GM12878 (cell line): Measurements from ENCODE around the gene MAS1L. TPM values are rescaled to one million over a fixed set of nuclear protein-coding genes. Genes with fewer than 3 reads are reported as not detected.

Experiments used
- ATAC-seq: fragments of 200-7000 bp; cut with Tn5 transposase; 3 replicates; pipeline ENCODE4 v1.9.1; 2020; ENCODE audit warnings: mild to moderate bottlenecking, moderate library complexity
- BruUV-seq: library from RNA; stranded (reverse); fragments of 400-500 nt; replicated peaks from 2 replicates; lab custom pipeline; 2021; lab: Mats Ljungman, UMichigan
- CTCF ChIA-PET: fragments of 300-600 bp; sonication (Branson Sonifier 250); formaldehyde crosslinking; extraction: SDS; loops from one replicate; lab custom pipeline; 2021; ENCODE audit warnings: inconsistent platforms; lab: Yijun Ruan, JAX
- POLR2A ChIA-PET: fragments of 350-600 bp; formaldehyde crosslinking; extraction: SDS; loops from one replicate; lab custom pipeline; 2021; ENCODE audit warnings: inconsistent platforms; lab: Charles Lee
- RAD21 ChIA-PET: fragments of 300-600 bp; sonication (Branson Sonifier 250); formaldehyde crosslinking; loops from one replicate; lab custom pipeline; 2023; ENCODE audit warnings: antibody characterized with exemption; ENCODE audit not compliant: unreplicated experiment; lab: Charles Lee
- SMC1A ChIA-PET: fragments of 300-600 bp; sonication (Branson Sonifier 250); formaldehyde crosslinking; loops from one replicate; lab custom pipeline; 2023; ENCODE audit not compliant: unreplicated experiment, uncharacterized antibody; lab: Charles Lee
- DNase-seq: peaks from one replicate; pipeline ENCODE4 v3.0.0-alpha.2; 2011; ENCODE audit warnings: low read depth, low spot score
- FAIRE-seq: peaks from 3 replicates; lab custom pipeline; 2011; peaks lifted over from hg19 to GRCh38; lab: Jason Lieb, UNC
- H2AFZ ChIP-seq: 2 replicates; pipeline ENCODE4 v1.6.0; 2011; ENCODE audit warnings: low read depth, low read length, control low read depth; ENCODE audit not compliant: control insufficient read depth
- H3K27ac ChIP-seq: 2 replicates; pipeline ENCODE4 v1.5.1; 2011; ENCODE audit warnings: control low read depth; ENCODE audit not compliant: control insufficient read depth, insufficient read depth
- H3K27me3 ChIP-seq, 2 experiments: replicated peaks in 1 of 2; 2 replicates each; pipeline versions ENCODE4 v1.6.0 to v1.6.1; 2011; ENCODE audit warnings: low read length in 1 of 2; ENCODE audit not compliant: control insufficient read depth in 2 of 2, insufficient read depth in 2 of 2
- H3K36me3 ChIP-seq, 2 experiments: 2 replicates each; pipeline ENCODE4 v1.5.1; 2011; ENCODE audit warnings: low read length in 1 of 2; ENCODE audit not compliant: control insufficient read depth in 2 of 2, insufficient read depth in 2 of 2
- H3K4me1 ChIP-seq: 2 replicates; pipeline ENCODE4 v1.6.1; 2011; ENCODE audit warnings: mild to moderate bottlenecking, low read length, moderate library complexity, mixed read lengths; ENCODE audit not compliant: control insufficient read depth, insufficient read depth
- H3K4me2 ChIP-seq: 2 replicates; pipeline ENCODE4 v1.6.0; 2011; ENCODE audit warnings: control low read depth; ENCODE audit not compliant: control insufficient read depth, insufficient read depth
- H3K4me3 ChIP-seq: fragments of 200-600 bp; sonication (generic); 2 replicates; pipeline ENCODE4 v1.5.1; 2016
- H3K79me2 ChIP-seq: 2 replicates; pipeline ENCODE4 v1.6.0; 2011; ENCODE audit warnings: low read length; ENCODE audit not compliant: control insufficient read depth, insufficient read depth
- H3K9ac ChIP-seq: 2 replicates; pipeline ENCODE4 v1.8.0; 2011; ENCODE audit warnings: low read length, control low read depth, mixed read lengths; ENCODE audit not compliant: control insufficient read depth, insufficient read depth
- H3K9me3 ChIP-seq: replicated peaks from 3 replicates; pipeline ENCODE4 v1.5.1; 2011; ENCODE audit warnings: mild to moderate bottlenecking, low read length; ENCODE audit not compliant: control insufficient read depth, insufficient read depth
- H4K20me1 ChIP-seq: 2 replicates; pipeline ENCODE4 v1.6.0; 2011; ENCODE audit not compliant: control insufficient read depth, insufficient read depth
- CHD2 ChIP-seq: IDR thresholded peaks from 2 replicates; pipeline ENCODE4 v1.6.1; 2011; ENCODE audit warnings: low read depth, low read length, improper control_type of control experiment, borderline replicate concordance
- EP300 ChIP-seq, 2 experiments: fragments of 150-350 bp in 1 of 2; IDR thresholded peaks; 2 replicates each; pipeline ENCODE4 v1.6.1; 2011 to 2012; ENCODE audit warnings: low read depth in 2 of 2, low read length in 2 of 2, borderline replicate concordance in 1 of 2, improper control_type of control experiment in 1 of 2, inconsistent platforms in 1 of 2; ENCODE audit not compliant: control insufficient read depth in 1 of 2
- IKZF2 ChIP-seq, 2 experiments: fragments of 450-650 bp; IDR thresholded peaks; 2 replicates each; pipeline ENCODE4 v1.6.1; 2017; ENCODE audit warnings: mild to moderate bottlenecking in 2 of 2, moderate library complexity in 2 of 2
- MEF2A ChIP-seq: IDR thresholded peaks from 2 replicates; pipeline ENCODE4 v1.6.1; 2011; ENCODE audit warnings: low read depth, mild to moderate bottlenecking, low read length, moderate library complexity; ENCODE audit not compliant: insufficient read depth
- POLR2AphosphoS5 ChIP-seq: IDR thresholded peaks from 2 replicates; pipeline ENCODE4 v1.6.1; 2011; ENCODE audit warnings: mild to moderate bottlenecking, low read length, inconsistent platforms
- STAT1 ChIP-seq: fragments of 450-650 bp; conservative IDR thresholded peaks from 2 replicates; pipeline ENCODE4 v1.6.1; 2014; ENCODE audit warnings: antibody characterized with exemption, mild to moderate bottlenecking
- ZBED1 ChIP-seq: IDR thresholded peaks from 2 replicates; pipeline ENCODE4 v1.6.1; 2016; ENCODE audit warnings: borderline replicate concordance
- WGBS: methylation state at CpG from one replicate; pipeline ENCODE4 v1.1.6; 2016; ENCODE audit warnings: low lambda C conversion rate; ENCODE audit not compliant: insufficient replicate concordance, insufficient coverage; ENCODE audit errors: missing lambda C conversion rate; 5-methylcytosine and 5-hydroxymethylcytosine counted together
- in situ Hi-C: fragments of 300-500 bp; cut with MboI; formaldehyde crosslinking; loops from 9 replicates; pipeline ENCODE4 v1.14.3; 2018; ENCODE audit warnings: mixed read lengths
- intact Hi-C: fragments of 100-400 bp; cut with micrococcal nuclease; formaldehyde crosslinking; loops from one replicate; pipeline ENCODE4 v1.14.2; 2022; ENCODE audit not compliant: unreplicated experiment
- polyA plus RNA-seq, 11 experiments: library from polyadenylated mRNA; depleted of rRNA in 4 of 11; unstranded in 6 of 11; stranded (reverse) in 5 of 11; fragments of >200 nt; fragmentation: Nextera tagmentation in 4 of 11; fragmentation: Illumina TruSeq in 1 of 11; extraction: Ambion mirVana in 4 of 11; extraction: Trizol in 1 of 11; gene quantifications; 1 replicate in 1 of 11; 2 replicates in 10 of 11; pipeline versions ENCODE4 v1.2.1 to v1.2.3, GENCODE V29; 2011 to 2016; ENCODE audit warnings: inconsistent platforms in 2 of 11, missing spikeins in 2 of 11, low read depth in 1 of 11
- total RNA-seq, 4 experiments: library from RNA; depleted of rRNA in 3 of 4; stranded (reverse); fragments of >200 nt in 3 of 4; fragmentation: Illumina TruSeq in 1 of 4; extraction: Trizol in 1 of 4; gene quantifications; 2 replicates each; pipeline versions ENCODE4 v1.2.1 to v1.2.3, GENCODE V29; 2013 to 2021
- TF ChIP-seq, protein P1 (sequence below): fragments of 450-650 bp; formaldehyde crosslinking; IDR thresholded peaks from 2 replicates; pipeline ENCODE4 v1.4.0; 2020; ENCODE audit warnings: mild to moderate bottlenecking, moderate library complexity
- TF ChIP-seq, protein P2 (sequence below), 3 experiments: IDR thresholded peaks in 2 of 3; conservative IDR thresholded peaks in 1 of 3; 2 replicates each; pipeline ENCODE4 v1.5.1; 2011; ENCODE audit warnings: low read depth in 3 of 3, low read length in 3 of 3, mild to moderate bottlenecking in 3 of 3, control low read depth in 2 of 3, moderate library complexity in 2 of 3, inconsistent platforms in 1 of 3, mixed read lengths in 1 of 3; ENCODE audit not compliant: control insufficient read depth in 2 of 3, insufficient read depth in 1 of 3; ENCODE audit errors: extremely low read depth in 1 of 3
- TF ChIP-seq, protein P3 (sequence below): fragments of 450-650 bp; IDR thresholded peaks from 2 replicates; pipeline ENCODE4 v1.6.1; 2016; ENCODE audit warnings: mild to moderate bottlenecking, moderate library complexity, borderline replicate concordance

Gene MAS1L
- total and polyA plus RNA-seq, 10 of the 15 experiments (the other 5 are each of a cell fraction or from before 2014, with no cell fraction given) = not detected

DNA sequence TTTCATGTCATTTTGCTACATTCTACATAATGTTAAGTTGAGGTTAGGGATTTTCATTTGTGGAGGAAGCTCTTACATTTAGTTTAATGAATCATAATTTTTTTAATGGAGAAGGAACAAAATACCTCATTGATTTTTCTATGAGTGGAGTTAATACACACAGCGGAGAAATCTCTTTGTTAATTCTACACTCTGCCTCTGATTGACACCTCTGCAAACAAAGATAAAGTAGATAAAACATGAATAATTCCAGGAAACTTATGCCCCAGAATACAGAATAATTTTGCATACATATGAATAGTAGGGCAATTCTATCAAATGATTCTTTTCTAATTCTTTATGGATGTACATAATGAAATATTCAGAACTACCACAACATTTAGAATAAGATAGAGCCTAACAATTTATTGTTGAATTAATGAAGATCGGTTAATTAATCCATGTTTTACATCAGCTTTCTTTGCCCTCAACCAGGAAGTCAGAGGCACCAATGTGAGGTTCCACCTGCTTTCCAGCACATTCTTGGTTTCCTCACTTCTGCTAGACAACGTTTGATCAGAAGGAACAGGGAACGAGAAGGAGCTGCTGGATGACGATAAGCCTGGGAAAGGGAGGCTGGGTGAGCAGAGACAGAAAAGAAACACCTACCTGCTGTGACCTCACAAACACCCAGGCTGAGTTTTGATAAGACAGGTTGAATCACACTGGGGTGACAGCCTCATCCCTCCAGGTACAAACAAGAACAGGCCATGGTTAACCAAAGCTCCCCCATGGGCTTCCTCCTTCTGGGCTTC, 26.5 kb downstream of the MAS1L start (continued):
- TF ChIP-seq POLR2AphosphoS5 = no peak
- no peak for TF ChIP-seq ZBED1
- TF ChIP-seq, protein P1, sequence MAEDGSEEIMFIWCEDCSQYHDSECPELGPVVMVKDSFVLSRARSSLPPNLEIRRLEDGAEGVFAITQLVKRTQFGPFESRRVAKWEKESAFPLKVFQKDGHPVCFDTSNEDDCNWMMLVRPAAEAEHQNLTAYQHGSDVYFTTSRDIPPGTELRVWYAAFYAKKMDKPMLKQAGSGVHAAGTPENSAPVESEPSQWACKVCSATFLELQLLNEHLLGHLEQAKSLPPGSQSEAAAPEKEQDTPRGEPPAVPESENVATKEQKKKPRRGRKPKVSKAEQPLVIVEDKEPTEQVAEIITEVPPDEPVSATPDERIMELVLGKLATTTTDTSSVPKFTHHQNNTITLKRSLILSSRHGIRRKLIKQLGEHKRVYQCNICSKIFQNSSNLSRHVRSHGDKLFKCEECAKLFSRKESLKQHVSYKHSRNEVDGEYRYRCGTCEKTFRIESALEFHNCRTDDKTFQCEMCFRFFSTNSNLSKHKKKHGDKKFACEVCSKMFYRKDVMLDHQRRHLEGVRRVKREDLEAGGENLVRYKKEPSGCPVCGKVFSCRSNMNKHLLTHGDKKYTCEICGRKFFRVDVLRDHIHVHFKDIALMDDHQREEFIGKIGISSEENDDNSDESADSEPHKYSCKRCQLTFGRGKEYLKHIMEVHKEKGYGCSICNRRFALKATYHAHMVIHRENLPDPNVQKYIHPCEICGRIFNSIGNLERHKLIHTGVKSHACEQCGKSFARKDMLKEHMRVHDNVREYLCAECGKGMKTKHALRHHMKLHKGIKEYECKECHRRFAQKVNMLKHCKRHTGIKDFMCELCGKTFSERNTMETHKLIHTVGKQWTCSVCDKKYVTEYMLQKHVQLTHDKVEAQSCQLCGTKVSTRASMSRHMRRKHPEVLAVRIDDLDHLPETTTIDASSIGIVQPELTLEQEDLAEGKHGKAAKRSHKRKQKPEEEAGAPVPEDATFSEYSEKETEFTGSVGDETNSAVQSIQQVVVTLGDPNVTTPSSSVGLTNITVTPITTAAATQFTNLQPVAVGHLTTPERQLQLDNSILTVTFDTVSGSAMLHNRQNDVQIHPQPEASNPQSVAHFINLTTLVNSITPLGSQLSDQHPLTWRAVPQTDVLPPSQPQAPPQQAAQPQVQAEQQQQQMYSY (CRISPR knock-in tag) = no peak

DNA sequence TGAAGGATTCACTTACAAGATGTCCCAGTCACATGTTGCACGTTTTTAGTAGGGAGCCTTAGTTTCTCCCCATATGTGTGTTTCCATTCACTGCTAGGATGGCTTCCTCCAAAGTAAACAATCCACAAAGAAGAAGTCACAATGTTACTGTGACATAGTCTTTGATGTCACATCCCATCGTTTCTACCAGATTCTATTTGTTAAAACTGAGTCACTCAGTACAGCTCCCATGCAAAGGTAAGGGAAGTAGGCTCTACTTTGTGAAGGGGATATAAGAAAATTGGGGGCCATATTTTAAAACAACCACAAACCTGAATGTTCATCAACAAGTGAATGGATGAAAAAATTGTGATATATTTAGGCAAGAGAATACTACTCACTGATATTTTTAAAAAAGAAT, 30.8 kb downstream of the MAS1L start, which contains the start of the genes OR11A1 and OR2H1:
Gene OR11A1 (minus strand): TSS at position 101 of the 400 bp plus-strand sequence. CDS start 29,430 bp downstream, outside the sequence.
Gene OR2H1 (plus strand): TSS at position 185 of the 400 bp plus-strand sequence. CDS start 4,615 bp downstream, outside the sequence.
- 0 out of 4 replicates have a peak, but pooled peaks cover 0 to 1% of the 10 kb centered on the region in 2 experiments for H3K27me3 ChIP-seq
- in situ Hi-C loops = no loop called here
- CTCF ChIA-PET = no interaction called here
- H3K4me1 ChIP-seq = no peaks in the 10 kb centered on the region
- no peak within 1 kb of the TSS for H3K4me2 ChIP-seq
- DNase-seq (no peak), ATAC-seq (no peak), FAIRE-seq (no peak)
- RAD21 ChIA-PET = no interaction called here
- H3K79me2 ChIP-seq = no peaks in the 10 kb centered on the region
- WGBS = 0% methylated on average over 2 of the region's 2 CpGs
- H4K20me1 ChIP-seq = no peaks in the 10 kb centered on the region
- H3K36me3 ChIP-seq = no peaks in the 10 kb centered on the region
- H3K27ac ChIP-seq = no peak within 1 kb of the TSS
- intact Hi-C loops = no loop called here
- H3K4me3 ChIP-seq = no peak within 1 kb of the TSS
- no peaks in the 10 kb centered on the region for H3K9me3 ChIP-seq
- no peak within 1 kb of the TSS for H3K9ac ChIP-seq
- POLR2A ChIA-PET = no interaction called here
- no peak within 1 kb of the TSS for H2AFZ ChIP-seq
- SMC1A ChIA-PET = no interaction called here
- no TSS peak for BruUV-seq
- TF ChIP-seq MEF2A (no peak), CHD2 (no peak), STAT1 (no peak), IKZF2 (IDR thresholded peaks at IDR 0.05) (no peak), EP300 (IDR thresholded peaks at IDR 0.05; ENCODE audit: borderline replicate concordance in 1 of 2, control insufficient read depth in 1 of 2, low read depth in 2 of 2, low read length in 2 of 2) (no peak)
- TF ChIP-seq, protein P2, sequence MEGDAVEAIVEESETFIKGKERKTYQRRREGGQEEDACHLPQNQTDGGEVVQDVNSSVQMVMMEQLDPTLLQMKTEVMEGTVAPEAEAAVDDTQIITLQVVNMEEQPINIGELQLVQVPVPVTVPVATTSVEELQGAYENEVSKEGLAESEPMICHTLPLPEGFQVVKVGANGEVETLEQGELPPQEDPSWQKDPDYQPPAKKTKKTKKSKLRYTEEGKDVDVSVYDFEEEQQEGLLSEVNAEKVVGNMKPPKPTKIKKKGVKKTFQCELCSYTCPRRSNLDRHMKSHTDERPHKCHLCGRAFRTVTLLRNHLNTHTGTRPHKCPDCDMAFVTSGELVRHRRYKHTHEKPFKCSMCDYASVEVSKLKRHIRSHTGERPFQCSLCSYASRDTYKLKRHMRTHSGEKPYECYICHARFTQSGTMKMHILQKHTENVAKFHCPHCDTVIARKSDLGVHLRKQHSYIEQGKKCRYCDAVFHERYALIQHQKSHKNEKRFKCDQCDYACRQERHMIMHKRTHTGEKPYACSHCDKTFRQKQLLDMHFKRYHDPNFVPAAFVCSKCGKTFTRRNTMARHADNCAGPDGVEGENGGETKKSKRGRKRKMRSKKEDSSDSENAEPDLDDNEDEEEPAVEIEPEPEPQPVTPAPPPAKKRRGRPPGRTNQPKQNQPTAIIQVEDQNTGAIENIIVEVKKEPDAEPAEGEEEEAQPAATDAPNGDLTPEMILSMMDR (IDR thresholded peaks at IDR 0.05 in 2 of 3, conservative IDR thresholded peaks at IDR 0.05 in 1 of 3; ENCODE audit: control insufficient read depth in 2 of 3, extremely low read depth in 1 of 3, insufficient read depth in 1 of 3, low read depth in 3 of 3, low read length in 3 of 3) = no peak
- TF ChIP-seq, protein P3, sequence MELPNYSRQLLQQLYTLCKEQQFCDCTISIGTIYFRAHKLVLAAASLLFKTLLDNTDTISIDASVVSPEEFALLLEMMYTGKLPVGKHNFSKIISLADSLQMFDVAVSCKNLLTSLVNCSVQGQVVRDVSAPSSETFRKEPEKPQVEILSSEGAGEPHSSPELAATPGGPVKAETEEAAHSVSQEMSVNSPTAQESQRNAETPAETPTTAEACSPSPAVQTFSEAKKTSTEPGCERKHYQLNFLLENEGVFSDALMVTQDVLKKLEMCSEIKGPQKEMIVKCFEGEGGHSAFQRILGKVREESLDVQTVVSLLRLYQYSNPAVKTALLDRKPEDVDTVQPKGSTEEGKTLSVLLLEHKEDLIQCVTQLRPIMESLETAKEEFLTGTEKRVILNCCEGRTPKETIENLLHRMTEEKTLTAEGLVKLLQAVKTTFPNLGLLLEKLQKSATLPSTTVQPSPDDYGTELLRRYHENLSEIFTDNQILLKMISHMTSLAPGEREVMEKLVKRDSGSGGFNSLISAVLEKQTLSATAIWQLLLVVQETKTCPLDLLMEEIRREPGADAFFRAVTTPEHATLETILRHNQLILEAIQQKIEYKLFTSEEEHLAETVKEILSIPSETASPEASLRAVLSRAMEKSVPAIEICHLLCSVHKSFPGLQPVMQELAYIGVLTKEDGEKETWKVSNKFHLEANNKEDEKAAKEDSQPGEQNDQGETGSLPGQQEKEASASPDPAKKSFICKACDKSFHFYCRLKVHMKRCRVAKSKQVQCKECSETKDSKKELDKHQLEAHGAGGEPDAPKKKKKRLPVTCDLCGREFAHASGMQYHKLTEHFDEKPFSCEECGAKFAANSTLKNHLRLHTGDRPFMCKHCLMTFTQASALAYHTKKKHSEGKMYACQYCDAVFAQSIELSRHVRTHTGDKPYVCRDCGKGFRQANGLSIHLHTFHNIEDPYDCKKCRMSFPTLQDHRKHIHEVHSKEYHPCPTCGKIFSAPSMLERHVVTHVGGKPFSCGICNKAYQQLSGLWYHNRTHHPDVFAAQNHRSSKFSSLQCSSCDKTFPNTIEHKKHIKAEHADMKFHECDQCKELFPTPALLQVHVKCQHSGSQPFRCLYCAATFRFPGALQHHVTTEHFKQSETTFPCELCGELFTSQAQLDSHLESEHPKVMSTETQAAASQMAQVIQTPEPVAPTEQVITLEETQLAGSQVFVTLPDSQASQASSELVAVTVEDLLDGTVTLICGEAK = no peak
